ENCODE results near the gene DHH.

DNA sequence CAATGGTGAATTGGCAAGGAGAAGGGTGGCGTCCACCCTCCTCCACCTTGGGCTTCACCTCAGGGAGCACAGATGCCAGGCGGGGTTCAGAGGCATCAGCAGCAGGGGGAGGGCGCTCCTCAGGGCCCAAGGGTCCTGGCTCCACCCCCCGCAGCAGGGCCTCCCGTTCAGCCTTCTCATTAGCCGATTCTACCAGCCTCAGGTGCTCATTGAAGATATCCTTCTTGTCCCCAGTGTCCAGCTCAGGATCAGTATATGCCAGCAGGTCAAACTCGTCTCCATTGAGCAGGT lies 56.7 kb downstream of the DHH start:
- TF ChIP-seq POLR2A (IDR thresholded peaks at IDR 0.05) (no peak), POLR2AphosphoS5 (IDR thresholded peaks at IDR 0.05) (no peak)
- TF ChIP-seq, protein P1, sequence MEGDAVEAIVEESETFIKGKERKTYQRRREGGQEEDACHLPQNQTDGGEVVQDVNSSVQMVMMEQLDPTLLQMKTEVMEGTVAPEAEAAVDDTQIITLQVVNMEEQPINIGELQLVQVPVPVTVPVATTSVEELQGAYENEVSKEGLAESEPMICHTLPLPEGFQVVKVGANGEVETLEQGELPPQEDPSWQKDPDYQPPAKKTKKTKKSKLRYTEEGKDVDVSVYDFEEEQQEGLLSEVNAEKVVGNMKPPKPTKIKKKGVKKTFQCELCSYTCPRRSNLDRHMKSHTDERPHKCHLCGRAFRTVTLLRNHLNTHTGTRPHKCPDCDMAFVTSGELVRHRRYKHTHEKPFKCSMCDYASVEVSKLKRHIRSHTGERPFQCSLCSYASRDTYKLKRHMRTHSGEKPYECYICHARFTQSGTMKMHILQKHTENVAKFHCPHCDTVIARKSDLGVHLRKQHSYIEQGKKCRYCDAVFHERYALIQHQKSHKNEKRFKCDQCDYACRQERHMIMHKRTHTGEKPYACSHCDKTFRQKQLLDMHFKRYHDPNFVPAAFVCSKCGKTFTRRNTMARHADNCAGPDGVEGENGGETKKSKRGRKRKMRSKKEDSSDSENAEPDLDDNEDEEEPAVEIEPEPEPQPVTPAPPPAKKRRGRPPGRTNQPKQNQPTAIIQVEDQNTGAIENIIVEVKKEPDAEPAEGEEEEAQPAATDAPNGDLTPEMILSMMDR (IDR thresholded peaks at IDR 0.05) = no peak
